Stimulated activated CD4-positive, alpha-beta T cell treated with anti-CD3 and anti-CD28 coated beads, Interleukin-12 subunit alpha, Interleukin-12 subunit beta, amount 100 ng/mL, for 24 hours (primary cell): ENCODE measurements around the gene NUP42.

Experiments
- DNase-seq, 2 experiments: peaks; one replicate each; pipeline ENCODE4 v3.0.0-alpha.2; 2020; ENCODE audit warnings: low read depth in 2 of 2

The NUP42 gene

GRCh38 chr7:23234569-23235296 is 52.9 kb downstream of the NUP42 start:
- no peak for DNase-seq

- DNase-seq, result no peak
These were observed 54.0 kb downstream of the NUP42 start for GRCh38 chr7:23235813-23236221.

- no peak for DNase-seq
These were observed 55.2 kb downstream of the NUP42 start for GRCh38 chr7:23237000-23237399.

- DNase-seq, result no peak
These were observed 57.3 kb downstream of the NUP42 start for GRCh38 chr7:23238983-23239652.

GRCh38 chr7:23239698-23240097 is 57.9 kb downstream of the NUP42 start:
- DNase-seq, result no peak

- no peak for DNase-seq
These were observed 60.5 kb downstream of the NUP42 start for GRCh38 chr7:23242321-23242720.

- DNase-seq, result no peak
These were observed 61.1 kb downstream of the NUP42 start for GRCh38 chr7:23242935-23243334.

- DNase-seq, result no peak
These were observed 64.7 kb downstream of the NUP42 start, which contains the start of gene GPNMB for GRCh38 chr7:23246555-23246954. TSS of gene GPNMB (plus strand) at chr7:23246775. CDS start at chr7:23246858, 83 bp downstream.

- DNase-seq, result no peak
These were observed 65.3 kb downstream of the NUP42 start for GRCh38 chr7:23247046-23247602.

- no peak for DNase-seq
These were observed 65.9 kb downstream of the NUP42 start for GRCh38 chr7:23247603-23248335.

- DNase-seq, result no peak
These were observed 67.6 kb downstream of the NUP42 start for GRCh38 chr7:23249486-23249885.
